ENCODE results near the gene TTC7B.

Gene TTC7B

GRCh38 chr14:90600619-90601018 is 215.6 kb downstream of the TTC7B start:
- no peak overlapping the region for H3K23ac ChIP-seq (ENCODE audit: low read length)
- no peak overlapping the region for H3K14ac ChIP-seq (ENCODE audit: low read length)
- DNase-seq, result no peak
- H2BK5ac ChIP-seq (ENCODE audit: low read depth, low read length, poor library complexity), result no peak overlapping the region
- no peaks in the 10 kb centered on the region for H3K79me1 ChIP-seq (ENCODE audit: low read length)
- no peak overlapping the region for H3K18ac ChIP-seq (ENCODE audit: low read length)
- H4K8ac ChIP-seq (ENCODE audit: low read depth, low read length), result no peak overlapping the region
- WGBS (ENCODE audit: extremely low coverage, insufficient coverage, insufficient read length), result no CpG with 5 or more reads among the region's 12 CpGs
- H2AFZ ChIP-seq (ENCODE audit: insufficient read depth, low read length, poor library complexity), result no peak overlapping the region
- no peak overlapping the region for H3K27ac ChIP-seq (ENCODE audit: low read depth, low read length)
- no peak overlapping the region for H2AK5ac ChIP-seq (ENCODE audit: low read length)
- H3K4me1 ChIP-seq (ENCODE audit: control insufficient read depth in 1 of 2, insufficient read depth in 2 of 2, low read length in 2 of 2), result no peaks in the 10 kb centered on the region
- no peak overlapping the region for H3K9ac ChIP-seq (ENCODE audit: low read length)
- no peak overlapping the region for H4K91ac ChIP-seq (ENCODE audit: low read depth, low read length)
- H3K4me3 ChIP-seq (ENCODE audit: low read depth, low read length), result no peak overlapping the region
- no peaks in the 10 kb centered on the region for H3K27me3 ChIP-seq (ENCODE audit: insufficient read depth, low read length)
- H3K79me2 ChIP-seq (ENCODE audit: control insufficient read depth, insufficient read depth, low read length, poor library complexity), result no peaks in the 10 kb centered on the region
- H4K12ac ChIP-seq (ENCODE audit: low read depth, low read length), result no peak overlapping the region
- H3K9me3 ChIP-seq (ENCODE audit: insufficient read depth, low read depth, low read length), result no peaks in the 10 kb centered on the region
- H3K4me2 ChIP-seq (ENCODE audit: low read length), result no peak overlapping the region
- no peak overlapping the region for H2BK12ac ChIP-seq (ENCODE audit: low read length)
- H3K36me3 ChIP-seq (ENCODE audit: control insufficient read depth in 1 of 2, insufficient read depth in 2 of 2, low read length in 2 of 2), result peaks cover 2 to 6% of the 10 kb centered on the region in 2 experiments
- H2BK120ac ChIP-seq (ENCODE audit: insufficient read depth, low read length, poor library complexity), result no peak overlapping the region
- no peak overlapping the region for H3K4ac ChIP-seq (ENCODE audit: low read depth, low read length)

- Histone ChIP-seq H3K9me3 (ENCODE audit: insufficient read depth, low read depth, low read length) (no peaks in the 10 kb centered on the region), H3K27ac (ENCODE audit: low read depth, low read length) (no peak overlapping the region), H4K8ac (ENCODE audit: low read depth, low read length) (no peak overlapping the region), H3K79me2 (ENCODE audit: control insufficient read depth, insufficient read depth, low read length, poor library complexity) (no peaks in the 10 kb centered on the region), H3K9ac (ENCODE audit: low read length) (no peak overlapping the region), H3K14ac (ENCODE audit: low read length) (no peak overlapping the region), H3K23ac (ENCODE audit: low read length) (no peak overlapping the region), H3K18ac (ENCODE audit: low read length) (no peak overlapping the region), H2BK120ac (ENCODE audit: insufficient read depth, low read length, poor library complexity) (no peak overlapping the region), H4K12ac (ENCODE audit: low read depth, low read length) (no peak overlapping the region), H2BK12ac (ENCODE audit: low read length) (no peak overlapping the region), H3K79me1 (ENCODE audit: low read length) (no peaks in the 10 kb centered on the region), H3K4me1 (ENCODE audit: control insufficient read depth in 1 of 2, insufficient read depth in 2 of 2, low read length in 2 of 2) (no peaks in the 10 kb centered on the region), H3K27me3 (ENCODE audit: insufficient read depth, low read length) (no peaks in the 10 kb centered on the region), H2BK5ac (ENCODE audit: low read depth, low read length, poor library complexity) (no peak overlapping the region), H3K4me3 (ENCODE audit: low read depth, low read length) (no peak overlapping the region), H2AK5ac (ENCODE audit: low read length) (no peak overlapping the region), H4K91ac (ENCODE audit: low read depth, low read length) (no peak overlapping the region), H3K4me2 (ENCODE audit: low read length) (no peak overlapping the region), H2AFZ (ENCODE audit: insufficient read depth, low read length, poor library complexity) (no peak overlapping the region), H3K36me3 (ENCODE audit: control insufficient read depth in 1 of 2, insufficient read depth in 2 of 2, low read length in 2 of 2) (peaks cover 2 to 6% of the 10 kb centered on the region in 2 experiments), H3K4ac (ENCODE audit: low read depth, low read length) (no peak overlapping the region)
- DNase-seq, result peak in 1 of 2 donors; percentile 6
- no CpG with 5 or more reads among the region's 12 CpGs for WGBS (ENCODE audit: extremely low coverage, insufficient coverage, insufficient read length)
Observed at GRCh38 chr14:90599748-90600507, 216.3 kb downstream of the TTC7B start.

DNA sequence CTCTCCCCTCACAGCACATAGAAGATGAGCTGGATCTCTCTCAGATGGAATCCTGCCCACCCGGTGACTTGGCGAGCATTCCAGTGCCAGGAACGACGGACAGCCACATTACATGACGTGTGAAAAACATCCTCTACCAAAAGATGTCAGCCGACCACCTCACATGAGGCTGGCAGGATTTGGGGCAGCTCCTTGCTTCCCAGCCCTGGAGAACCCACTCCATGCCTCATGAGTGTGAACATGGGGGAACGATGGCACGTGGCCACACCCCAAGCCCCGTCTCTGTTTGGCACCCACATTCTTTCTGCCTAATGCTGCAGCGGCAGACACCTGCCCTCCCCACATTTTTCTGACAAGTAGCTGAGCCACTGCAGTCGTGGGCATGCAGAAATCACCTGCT is 216.9 kb downstream of the TTC7B start:
- H4K8ac ChIP-seq (ENCODE audit: low read depth, low read length), result no peak overlapping the region
- no peak overlapping the region for H3K4me3 ChIP-seq (ENCODE audit: low read depth, low read length)
- H2BK12ac ChIP-seq (ENCODE audit: low read length), result no peak overlapping the region
- no peak overlapping the region for H3K9ac ChIP-seq (ENCODE audit: low read length)
- no peak overlapping the region for H3K4ac ChIP-seq (ENCODE audit: low read depth, low read length)
- H3K36me3 ChIP-seq (ENCODE audit: control insufficient read depth in 1 of 2, insufficient read depth in 2 of 2, low read length in 2 of 2), result peaks cover 2 to 6% of the 10 kb centered on the region in 2 experiments
- no peak overlapping the region for H4K12ac ChIP-seq (ENCODE audit: low read depth, low read length)
- H3K9me3 ChIP-seq (ENCODE audit: insufficient read depth, low read depth, low read length), result no peaks in the 10 kb centered on the region
- no CpG with 5 or more reads among the region's 11 CpGs for WGBS (ENCODE audit: extremely low coverage, insufficient coverage, insufficient read length)
- no peak overlapping the region for H3K4me2 ChIP-seq (ENCODE audit: low read length)
- no peaks in the 10 kb centered on the region for H3K79me2 ChIP-seq (ENCODE audit: control insufficient read depth, insufficient read depth, low read length, poor library complexity)
- H3K4me1 ChIP-seq (ENCODE audit: control insufficient read depth in 1 of 2, insufficient read depth in 2 of 2, low read length in 2 of 2), result no peaks in the 10 kb centered on the region
- no peak overlapping the region for H2BK5ac ChIP-seq (ENCODE audit: low read depth, low read length, poor library complexity)
- no peak overlapping the region for H4K91ac ChIP-seq (ENCODE audit: low read depth, low read length)
- H3K27me3 ChIP-seq (ENCODE audit: insufficient read depth, low read length), result no peaks in the 10 kb centered on the region
- no peak overlapping the region for H3K23ac ChIP-seq (ENCODE audit: low read length)
- H3K14ac ChIP-seq (ENCODE audit: low read length), result no peak overlapping the region
- no peak for DNase-seq
- H2BK120ac ChIP-seq (ENCODE audit: insufficient read depth, low read length, poor library complexity), result no peak overlapping the region
- no peaks in the 10 kb centered on the region for H3K79me1 ChIP-seq (ENCODE audit: low read length)
- H3K18ac ChIP-seq (ENCODE audit: low read length), result no peak overlapping the region
- H2AFZ ChIP-seq (ENCODE audit: insufficient read depth, low read length, poor library complexity), result no peak overlapping the region
- H2AK5ac ChIP-seq (ENCODE audit: low read length), result no peak overlapping the region
- no peak overlapping the region for H3K27ac ChIP-seq (ENCODE audit: low read depth, low read length)

- no peaks in the 10 kb centered on the region for H3K4me1 ChIP-seq (ENCODE audit: control insufficient read depth in 1 of 2, insufficient read depth in 2 of 2, low read length in 2 of 2)
- H3K9me3 ChIP-seq (ENCODE audit: insufficient read depth, low read depth, low read length), result no peaks in the 10 kb centered on the region
- no peaks in the 10 kb centered on the region for H3K79me1 ChIP-seq (ENCODE audit: low read length)
- no peaks in the 10 kb centered on the region for H3K79me2 ChIP-seq (ENCODE audit: control insufficient read depth, insufficient read depth, low read length, poor library complexity)
- H2AFZ ChIP-seq (ENCODE audit: insufficient read depth, low read length, poor library complexity), result no peak overlapping the region
- no peak overlapping the region for H3K14ac ChIP-seq (ENCODE audit: low read length)
- no peak overlapping the region for H2BK5ac ChIP-seq (ENCODE audit: low read depth, low read length, poor library complexity)
- H3K36me3 ChIP-seq (ENCODE audit: control insufficient read depth in 1 of 2, insufficient read depth in 2 of 2, low read length in 2 of 2), result peaks cover 2 to 6% of the 10 kb centered on the region in 2 experiments
- H3K23ac ChIP-seq (ENCODE audit: low read length), result no peak overlapping the region
- no peak overlapping the region for H3K18ac ChIP-seq (ENCODE audit: low read length)
- H3K27ac ChIP-seq (ENCODE audit: low read depth, low read length), result no peak overlapping the region
- H4K12ac ChIP-seq (ENCODE audit: low read depth, low read length), result no peak overlapping the region
- no peak overlapping the region for H2AK5ac ChIP-seq (ENCODE audit: low read length)
- no peak for DNase-seq
- no peak overlapping the region for H3K4me3 ChIP-seq (ENCODE audit: low read depth, low read length)
- H3K4me2 ChIP-seq (ENCODE audit: low read length), result no peak overlapping the region
- H4K91ac ChIP-seq (ENCODE audit: low read depth, low read length), result no peak overlapping the region
- no peak overlapping the region for H3K4ac ChIP-seq (ENCODE audit: low read depth, low read length)
- no peaks in the 10 kb centered on the region for H3K27me3 ChIP-seq (ENCODE audit: insufficient read depth, low read length)
- no peak overlapping the region for H4K8ac ChIP-seq (ENCODE audit: low read depth, low read length)
- no CpG with 5 or more reads among the region's 15 CpGs for WGBS (ENCODE audit: extremely low coverage, insufficient coverage, insufficient read length)
- no peak overlapping the region for H3K9ac ChIP-seq (ENCODE audit: low read length)
- no peak overlapping the region for H2BK120ac ChIP-seq (ENCODE audit: insufficient read depth, low read length, poor library complexity)
- no peak overlapping the region for H2BK12ac ChIP-seq (ENCODE audit: low read length)
Observed at GRCh38 chr14:90597961-90598360, 218.3 kb downstream of the TTC7B start.

Measured in trophoblast cell (in vitro differentiated cells and primary cell).